ENCODE measurements around the gene PDPN.

Gene PDPN

DNA sequence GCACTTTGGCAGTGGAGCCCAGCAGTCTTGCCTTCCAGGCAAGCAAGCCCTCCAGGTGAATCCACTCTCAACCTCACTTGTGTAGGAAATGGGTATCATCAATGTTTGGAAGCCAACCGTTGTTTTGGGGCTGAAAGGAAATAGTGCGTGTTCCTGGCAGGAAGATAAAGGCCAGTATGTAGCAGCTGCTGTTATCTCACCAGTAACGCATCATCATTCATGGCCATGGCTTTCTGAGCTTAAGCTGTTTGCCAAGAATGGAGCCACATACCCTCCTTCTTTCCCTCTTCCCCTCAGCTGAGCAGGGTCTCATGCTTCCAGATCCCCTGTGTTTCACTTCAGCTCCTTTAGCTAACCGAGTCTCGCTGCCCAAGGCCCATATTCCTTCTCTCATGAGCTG is 2.2 kb upstream of the PDPN start:
- no peak for DNase-seq

DNA sequence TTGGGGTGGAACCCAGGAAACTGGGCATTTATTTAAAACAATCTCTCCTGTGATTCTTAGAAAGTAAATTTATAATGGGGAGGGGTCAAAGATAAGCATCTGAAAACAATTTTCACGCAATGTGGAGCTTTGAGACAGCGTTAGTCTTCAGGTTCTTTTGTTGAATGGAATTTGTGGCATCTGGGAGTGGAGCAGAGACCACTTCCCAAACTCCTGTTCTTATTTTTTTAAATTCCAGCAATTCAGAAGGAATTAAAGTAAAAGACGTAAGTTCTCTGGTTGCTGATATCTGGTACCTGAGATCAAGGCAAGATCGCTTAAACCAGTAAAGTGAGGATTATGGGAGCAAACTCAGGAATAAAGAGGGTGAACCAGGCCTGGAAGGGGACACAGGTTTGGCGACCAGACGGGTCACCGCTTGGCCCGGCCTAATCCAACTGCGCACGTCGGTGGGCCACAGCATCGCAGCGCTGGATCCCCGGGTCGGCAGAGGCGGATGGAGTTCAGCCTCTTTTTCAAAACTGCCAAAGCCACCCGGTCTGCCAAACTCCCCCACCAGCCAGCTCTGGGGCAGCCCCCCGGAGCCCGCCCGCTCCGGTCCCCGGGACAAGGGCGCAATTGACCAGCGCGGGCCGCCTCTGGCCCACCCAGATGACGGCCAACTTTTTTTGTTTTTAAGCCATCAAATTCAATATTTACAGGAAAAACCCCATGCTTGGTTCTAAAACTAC is 754 bp upstream of the PDPN start:
- DNase-seq = peak; percentile 19

DNA sequence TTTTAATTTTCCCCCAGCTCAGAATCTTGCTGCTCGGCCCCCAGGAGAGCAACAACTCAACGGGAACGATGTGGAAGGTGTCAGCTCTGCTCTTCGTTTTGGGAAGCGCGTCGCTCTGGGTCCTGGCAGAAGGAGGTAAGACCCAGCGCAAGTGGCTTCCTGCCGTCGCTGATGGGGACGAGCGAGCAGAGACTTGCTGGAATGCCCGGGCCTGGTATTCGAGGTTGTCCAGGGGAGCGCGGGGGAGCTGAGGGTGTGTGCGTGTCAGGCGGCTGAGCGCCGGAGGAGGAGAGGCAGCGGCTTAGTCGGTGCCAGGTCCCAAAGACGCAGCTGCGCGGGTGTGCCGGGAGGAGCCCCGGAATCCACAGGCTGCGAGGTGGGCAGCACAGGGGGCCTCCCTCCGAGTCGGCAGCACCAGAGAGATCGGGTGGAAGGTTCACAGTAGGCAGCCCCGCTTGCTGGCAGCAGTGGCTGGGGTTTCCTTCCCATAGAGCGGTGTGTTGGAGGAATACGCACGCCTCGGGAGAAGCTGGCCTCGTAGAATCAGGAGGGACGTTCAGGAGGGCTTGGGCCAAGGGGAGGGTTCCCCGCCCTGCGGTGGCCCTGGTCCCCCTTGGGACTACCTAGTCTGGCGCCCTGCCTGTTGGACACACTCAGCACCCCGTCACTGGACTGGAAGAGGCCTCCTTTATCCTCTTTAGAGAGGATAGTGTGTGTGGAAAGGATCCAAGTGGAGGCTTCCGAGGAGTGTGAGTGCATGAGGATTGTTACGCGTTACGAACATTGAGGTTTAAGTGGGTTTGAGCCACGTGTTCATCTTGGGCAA is 547 bp downstream of the PDPN start:
- peak; percentile 77 for DNase-seq

DNA sequence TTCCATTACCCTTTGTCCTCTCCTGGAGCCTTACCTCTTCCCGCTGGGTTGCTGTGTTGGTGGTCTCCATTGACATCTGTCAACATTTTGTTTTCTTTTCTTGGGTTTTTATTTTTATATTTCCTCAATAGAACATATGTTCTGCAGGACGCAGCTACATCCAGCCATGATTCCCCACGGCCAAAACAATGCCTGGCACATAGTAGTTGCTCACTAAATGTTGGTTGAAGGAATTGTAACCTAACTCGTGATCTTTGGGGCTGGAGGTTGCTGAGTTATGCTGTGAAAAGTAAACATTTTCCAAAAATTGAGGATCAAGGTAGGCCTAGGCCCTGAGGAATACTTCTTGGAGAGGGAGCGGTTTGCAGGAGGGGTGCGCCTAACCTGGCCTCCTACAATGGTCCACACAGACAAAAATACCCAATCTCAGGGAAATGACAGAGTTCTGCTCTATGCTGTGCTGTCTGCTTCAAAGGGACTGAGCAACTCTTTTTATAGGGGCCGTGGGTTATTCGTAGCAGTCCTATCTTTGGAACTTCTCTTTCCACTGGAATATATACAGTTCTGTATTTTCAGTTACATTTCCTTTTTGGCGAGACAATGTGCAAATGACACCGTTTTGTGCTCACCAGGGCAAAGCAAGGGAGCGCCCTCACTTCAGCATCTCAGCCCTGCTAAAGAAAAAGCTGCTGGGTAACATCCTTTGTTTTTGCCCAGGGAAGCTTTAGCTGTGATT is 1.4 kb downstream of the PDPN start:
- DNase-seq = no peak

DNA sequence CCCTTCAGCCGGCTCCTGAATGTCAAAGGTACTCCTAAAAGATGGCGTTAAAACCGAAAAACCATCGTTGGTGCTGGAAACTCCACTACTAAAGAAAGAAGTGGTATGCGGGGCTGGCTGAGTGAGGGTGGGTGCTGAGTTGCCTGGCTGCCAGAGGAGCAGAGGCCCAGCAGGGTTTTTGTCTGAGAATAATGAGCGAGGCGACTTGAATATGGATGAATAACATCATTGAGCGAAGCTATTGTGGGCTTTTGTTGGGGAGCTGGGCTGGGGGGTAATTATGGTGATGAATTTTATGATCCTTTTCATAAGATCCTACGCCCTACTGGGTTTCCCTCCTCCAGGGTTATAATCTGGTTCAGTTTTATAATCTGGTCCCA is 2.0 kb downstream of the PDPN start:
- peak; percentile 79 for DNase-seq

DNA sequence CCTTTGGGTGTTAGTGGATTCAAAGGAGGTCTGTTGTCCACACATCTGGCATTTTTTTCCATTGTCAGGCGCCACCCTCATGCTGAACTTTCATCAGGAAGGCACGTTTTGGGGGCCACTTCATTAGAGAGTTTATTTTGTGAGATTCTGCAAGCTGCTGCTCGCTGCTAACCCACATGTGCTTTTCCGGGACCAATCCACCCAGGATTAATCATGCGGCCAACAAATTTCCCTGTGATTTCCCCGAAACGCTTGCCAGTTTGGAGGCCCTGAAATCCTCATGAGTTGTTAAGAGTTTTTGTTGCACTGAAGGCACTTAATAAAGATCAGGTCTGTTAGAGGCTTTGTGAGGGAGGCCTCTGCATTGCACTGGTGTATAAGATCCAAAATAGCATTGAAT is 2.4 kb downstream of the PDPN start:
- DNase-seq = no peak

DNA sequence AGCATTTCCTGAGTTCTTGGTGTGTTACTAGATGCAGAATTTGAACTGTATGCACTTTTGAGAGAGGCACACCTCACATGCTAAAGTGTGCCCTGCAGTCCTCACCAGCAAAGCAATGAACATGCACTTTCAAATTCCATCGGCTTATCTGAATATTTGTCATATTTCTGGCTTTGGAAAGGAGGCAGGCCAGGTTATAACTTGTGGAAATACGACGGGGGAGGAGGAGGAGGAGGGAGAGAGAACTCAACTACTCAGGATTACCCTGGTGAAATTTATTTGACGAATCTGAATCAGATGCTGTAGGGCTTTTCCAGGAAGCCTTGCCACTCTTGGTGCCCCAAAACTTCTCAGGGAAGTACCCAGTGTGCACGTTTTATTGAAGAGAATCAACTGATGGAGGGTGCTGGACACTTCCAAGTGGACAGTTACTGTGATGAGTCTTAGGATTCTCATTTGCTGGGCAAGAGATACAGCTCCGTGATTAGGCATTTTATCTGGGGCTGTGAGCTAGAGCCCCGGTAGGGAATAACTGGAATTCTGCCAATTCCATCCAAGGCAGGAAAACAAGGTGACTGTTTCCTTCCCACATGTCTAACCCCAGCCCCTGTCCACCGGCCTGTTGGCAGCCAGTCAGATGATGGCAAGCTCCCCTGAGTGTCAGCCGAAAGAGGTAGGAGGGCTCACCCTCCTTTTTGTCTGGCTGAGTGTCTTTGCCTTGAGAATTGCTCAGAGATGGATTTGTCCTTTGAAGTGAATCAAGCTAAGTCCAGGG is 3.8 kb downstream of the PDPN start:
- no peak for DNase-seq

DNA sequence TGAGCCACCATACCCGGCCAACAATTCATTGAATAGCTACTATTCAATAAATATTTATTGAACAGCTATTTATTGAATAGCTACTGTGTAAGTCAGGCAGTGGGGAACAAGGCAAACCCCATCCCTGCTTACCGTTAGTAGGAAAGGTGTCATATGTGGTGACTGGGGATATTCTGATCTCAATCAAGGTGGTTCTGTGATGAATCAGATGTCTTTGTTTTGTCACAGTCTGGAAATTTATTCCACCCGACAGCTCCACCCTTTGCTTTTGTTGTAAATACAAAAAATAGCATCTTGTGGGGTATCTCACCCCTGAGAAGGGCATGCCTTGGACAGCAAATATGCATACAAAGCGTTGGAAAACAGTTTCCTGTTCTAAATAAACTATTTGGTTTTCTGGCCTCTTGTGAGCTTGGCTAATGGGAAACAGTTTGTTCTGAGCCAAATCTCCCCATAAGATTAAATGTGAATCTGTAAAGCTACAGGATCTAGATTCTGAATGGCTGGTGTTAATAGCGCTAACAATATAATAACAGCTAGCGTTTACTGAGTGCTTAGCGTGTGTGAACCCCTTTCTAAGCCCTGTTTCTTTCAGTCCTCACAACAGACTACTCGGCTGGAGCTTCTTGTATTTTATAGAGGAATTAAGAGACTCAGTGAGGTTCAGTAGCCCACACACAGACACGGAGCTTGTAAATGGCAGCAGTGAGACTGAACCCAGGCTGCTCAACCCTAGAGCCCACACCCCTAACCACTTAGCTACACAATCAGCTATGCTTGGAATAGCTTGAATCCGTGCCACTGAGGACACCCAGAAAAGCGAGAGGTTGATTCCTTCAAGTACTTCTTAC is 5.5 kb downstream of the PDPN start:
- no peak for DNase-seq

DNA sequence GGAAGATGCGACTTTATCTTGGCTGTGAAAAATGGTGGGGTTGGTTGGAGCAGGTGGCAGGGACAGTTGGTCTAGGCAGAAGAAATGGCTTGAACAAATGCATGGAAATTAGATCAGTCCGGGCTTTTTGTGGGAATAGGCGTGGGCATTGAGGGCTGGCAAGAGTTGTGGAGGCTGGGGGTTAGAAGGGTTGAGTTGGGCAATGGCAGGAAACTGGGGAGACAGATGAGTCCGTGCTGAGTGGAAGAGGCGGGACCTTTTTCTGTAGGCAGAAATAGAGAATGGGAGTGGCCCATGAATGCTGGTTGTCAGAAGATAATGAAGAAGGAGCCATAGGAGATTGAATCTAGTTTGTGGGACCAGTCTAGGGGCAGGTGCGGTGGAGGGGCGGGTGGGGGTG is 6.9 kb downstream of the PDPN start:
- no peak for DNase-seq

DNA sequence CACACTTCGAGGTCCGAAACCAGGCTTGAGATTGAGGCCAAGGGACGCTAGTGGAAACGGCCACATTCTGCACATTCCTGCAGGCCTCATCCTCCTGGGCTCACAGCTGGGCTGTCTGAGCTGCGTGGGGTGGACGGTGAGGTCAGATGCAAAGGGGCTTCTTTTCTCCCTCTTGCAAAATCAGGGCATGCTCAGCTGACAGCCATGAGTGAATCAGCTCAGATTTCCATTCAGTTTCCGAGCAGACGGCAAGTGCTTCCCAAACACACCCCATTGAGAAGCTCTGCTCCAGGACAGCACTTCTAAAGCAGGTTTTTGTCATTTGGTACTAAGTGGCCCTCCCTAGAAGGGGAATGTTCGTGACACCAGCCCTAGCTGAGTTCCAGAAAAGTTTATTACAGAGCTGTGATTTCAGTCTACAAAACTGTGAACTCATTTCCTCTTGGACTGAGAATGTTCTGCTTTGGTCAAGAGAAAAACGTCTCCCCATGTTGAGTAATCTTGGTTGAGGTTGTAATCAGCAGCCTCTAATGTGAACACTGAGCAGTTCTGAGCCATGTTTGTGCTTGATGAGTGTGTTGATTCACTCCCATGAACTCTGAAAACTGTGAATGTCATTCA is 10.0 kb downstream of the PDPN start:
- DNase-seq = peak; percentile 56

DNA sequence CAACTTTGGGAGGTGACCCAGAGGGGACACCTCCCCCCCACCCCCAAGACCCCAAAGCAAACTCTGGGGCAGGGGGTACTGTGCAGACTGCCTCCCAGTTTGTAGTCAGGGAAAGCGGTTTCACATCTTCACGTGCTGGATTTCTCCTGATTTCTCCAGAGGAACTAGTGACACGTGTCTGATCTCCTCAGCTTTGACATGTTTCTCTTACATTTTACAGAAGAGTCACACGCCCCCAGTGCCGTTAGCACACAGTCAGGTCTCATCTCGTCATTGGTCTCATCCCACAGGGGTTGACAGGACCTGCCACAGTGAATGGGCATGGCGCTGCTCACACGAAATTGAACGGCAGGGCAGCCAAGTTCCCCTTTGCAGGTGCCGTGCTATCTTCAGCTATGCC is 11.8 kb downstream of the PDPN start:
- peak; percentile 32 for DNase-seq

DNA sequence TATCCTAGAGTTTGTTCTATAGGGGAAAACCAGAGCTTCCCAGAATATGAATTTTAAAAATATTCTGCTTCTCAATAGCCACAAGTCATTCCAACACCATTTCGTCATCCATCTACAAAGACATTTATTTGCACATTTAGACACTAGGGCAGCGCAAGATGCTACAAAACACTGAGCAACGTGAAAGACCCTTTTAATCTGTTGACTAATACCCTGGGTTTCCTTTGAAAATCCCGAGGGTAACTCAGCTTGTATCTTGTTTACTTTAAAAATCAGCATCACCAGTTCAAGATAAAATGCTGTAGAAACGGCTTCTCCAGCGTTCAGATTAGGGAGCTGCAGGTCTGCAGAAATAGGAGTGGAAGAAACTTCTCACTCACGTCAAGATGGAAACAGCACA is 13.5 kb downstream of the PDPN start:
- DNase-seq = no peak

DNA sequence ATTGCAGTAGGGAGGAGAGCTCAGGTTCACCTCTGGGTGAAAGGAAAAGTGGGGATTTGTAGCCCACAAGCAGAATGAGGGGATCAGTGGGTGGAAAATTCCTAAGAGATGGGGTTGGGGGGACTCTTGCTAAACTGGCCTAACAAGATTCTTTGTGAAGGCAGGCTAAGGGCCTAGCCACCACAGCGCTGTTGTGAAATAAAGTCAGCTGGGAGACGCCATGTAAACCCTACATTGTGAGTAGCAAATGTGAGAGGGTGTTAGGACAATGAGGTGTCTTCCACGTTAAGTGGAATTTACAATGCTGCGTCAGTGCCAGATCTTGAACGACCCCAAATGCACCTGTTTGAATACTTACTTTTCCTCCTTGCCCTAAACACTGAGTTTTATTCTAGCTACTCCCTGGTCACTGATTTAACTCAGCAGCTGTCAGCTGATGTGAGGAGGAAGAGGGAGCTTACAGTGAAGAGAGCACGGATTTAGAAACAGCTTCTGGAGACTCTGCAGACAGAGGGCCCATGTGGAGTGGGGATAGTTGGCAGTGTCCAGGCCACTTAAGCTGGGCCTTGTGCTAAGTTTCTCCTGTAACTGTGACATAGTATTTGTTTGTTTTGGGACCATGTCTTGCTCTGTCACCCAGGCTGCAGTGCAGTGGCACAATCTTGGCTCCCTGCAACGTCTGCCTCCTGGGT is 17.3 kb downstream of the PDPN start:
- no peak for DNase-seq

DNA sequence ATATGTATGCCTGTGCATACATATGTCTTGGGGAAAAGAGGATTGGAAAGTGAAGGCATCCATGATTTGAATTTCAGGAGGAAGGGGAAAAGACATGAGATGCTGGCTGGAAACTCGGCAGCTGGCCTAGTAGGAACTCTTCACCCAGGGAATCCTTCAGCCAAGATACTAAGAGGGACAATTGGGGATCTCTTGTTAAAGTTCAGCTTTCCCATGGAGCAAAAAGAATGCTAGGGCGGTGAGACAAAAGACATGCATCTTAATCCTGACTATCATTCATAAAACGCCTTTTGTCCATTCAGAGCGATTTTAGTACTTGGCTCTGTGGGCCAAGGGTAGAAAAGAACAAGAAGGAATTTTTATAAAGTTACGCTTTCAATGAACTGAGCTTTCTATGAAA is 20.5 kb downstream of the PDPN start:
- no peak for DNase-seq

DNA sequence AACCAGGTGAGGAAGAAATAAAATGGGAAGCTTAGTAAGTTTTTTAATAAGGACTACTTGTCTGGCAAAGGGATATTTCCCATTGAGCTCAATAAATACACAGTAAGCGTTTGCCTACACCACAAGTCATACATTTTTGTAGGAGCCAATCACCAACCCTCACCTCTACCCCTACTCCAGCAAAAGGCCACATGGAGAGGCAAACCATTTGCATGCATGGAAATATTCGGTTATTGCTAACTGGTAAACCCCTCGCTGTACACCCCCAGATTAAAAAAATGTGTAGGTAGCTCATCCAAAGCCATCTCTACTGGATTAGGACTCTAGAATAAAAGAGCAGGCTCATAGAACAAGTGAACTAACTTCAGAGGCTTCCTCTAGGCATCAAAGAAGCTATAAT is 21.1 kb downstream of the PDPN start:
- DNase-seq = no peak

DNA sequence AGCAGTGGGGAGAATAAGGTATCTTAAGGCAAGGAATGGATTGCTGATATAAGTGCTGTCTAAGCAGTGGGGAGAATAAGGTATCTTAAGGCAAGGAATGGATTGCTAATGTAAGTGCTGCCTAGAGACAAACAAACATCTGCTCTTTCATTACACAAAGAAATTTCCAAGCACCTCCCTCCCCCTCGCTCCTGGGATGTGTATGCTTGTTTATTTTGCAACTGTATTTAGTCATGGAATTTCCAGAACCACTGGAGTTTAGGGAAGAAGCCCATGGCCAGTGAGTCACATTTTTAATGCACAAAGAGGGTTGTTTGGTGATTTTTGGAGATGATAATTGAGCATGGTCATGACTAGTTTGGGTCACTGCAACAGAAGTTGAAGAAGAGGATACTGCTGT is 21.5 kb downstream of the PDPN start:
- no peak for DNase-seq

DNA sequence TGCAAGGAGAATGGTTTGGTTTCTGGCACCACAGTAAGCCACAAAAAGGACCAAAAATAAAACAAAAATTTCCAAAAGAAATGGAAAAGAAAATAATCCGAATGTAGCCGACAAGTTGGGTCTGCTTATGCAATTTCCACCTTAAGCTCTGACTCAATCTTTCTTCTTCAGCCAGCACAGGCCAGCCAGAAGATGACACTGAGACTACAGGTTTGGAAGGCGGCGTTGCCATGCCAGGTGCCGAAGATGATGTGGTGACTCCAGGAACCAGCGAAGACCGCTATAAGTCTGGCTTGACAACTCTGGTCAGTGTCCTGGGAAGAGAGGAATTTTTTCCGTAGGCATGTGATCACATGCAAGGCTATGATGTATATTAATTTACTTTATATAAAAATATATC is 23.4 kb downstream of the PDPN start:
- no peak for DNase-seq

DNA sequence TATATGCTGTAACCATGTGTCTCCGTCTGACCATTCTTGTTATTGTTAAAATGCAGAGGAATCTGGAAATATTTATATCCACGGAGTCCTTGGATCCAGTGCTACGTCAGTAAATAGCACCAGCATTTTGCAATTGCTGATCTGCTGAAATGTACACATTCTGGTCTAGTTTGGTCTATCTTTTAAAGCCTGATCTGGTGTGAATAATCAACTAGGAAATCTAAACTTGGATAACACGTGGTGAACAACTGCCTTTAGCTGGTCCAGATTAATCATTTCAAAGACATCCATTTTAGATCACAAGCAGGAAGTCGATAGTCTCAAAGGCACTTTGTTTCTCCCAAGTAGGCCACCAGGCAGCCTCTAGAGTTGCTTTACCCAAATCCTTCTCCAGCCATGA is 32.6 kb downstream of the PDPN start:
- no peak for DNase-seq

DNA sequence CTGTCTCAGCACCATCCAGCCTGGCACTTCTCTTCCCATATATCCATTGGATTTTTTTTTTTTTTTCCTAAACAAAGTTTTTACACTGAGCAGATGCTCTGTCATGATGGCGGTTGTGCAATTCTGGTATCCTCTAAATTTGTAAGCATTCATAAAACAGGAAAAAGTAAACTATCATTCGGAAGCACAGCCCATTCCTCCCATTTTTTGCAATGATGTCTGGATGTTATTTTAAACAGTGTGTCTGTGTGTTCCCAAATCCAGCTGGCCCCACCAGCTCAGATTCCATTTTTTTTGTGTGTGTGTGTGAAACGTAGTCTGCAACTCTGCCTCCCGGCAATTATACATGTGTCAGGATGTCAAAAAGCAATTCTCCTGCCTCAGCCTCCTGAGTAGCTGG is 33.5 kb downstream of the PDPN start:
- DNase-seq = no peak

DNA sequence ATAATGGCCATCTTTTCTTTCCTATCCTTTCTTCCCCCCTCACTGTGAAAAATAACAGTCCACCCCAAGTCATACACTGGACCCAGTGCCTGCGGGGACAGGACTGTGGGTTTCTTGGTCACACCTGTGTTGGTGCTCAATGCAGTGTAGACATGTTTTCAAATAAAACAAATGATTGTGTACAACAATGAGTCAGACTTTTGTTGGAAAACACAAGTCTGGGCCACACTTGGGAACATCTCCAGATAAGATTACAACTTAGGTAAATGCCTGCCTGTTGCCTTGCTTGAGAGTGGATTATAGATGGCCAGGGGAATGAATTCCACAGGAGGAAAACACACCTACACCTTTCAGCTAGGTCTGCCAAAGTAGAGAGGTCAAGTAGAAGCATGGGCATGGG is 34.1 kb downstream of the PDPN start:
- DNase-seq = no peak

DNA sequence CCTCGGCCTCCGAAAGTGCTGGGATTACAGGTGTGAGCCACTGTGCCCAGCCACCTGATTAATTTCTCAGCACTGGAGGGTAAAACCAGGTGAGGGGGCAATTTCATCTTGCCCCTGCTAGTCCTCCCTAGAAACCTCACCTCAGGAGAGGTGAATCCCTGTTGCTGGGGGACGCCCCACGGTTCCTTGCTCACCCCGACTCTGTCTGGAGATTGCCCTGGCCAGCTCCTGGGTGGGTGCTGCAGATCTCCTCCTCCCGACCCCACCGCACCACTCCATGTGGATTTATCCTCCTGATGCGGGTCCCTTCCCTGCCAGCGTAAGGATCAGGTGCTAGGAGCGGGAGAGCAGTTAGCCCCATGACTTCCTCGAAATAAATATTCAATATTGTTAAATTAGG is 34.9 kb downstream of the PDPN start:
- DNase-seq = no peak
